GM19043 (cell line): ENCODE data around the gene XAF1.
"Not testable (repeated sequence)": the region's sequence is repeated elsewhere in the genome, so short reads cannot be mapped to it uniquely, and the experiment has no call there.

ENCODE experiments used
- ATAC-seq: cut with Tn5 transposase; IDR thresholded peaks from one replicate; pipeline ENCODE4 v1.9.1; 2021; ENCODE audit warnings: low read depth; ENCODE audit not compliant: unreplicated experiment

XAF1 gene

GRCh38 chr17:6796887-6797490 is 41.1 kb downstream of the XAF1 start:
- ATAC-seq = no peak

- ATAC-seq = no peak
Observed at GRCh38 chr17:6797718-6798351, 42.0 kb downstream of the XAF1 start.

- no peak for ATAC-seq
Observed at GRCh38 chr17:6799738-6800137, 43.9 kb downstream of the XAF1 start.

GRCh38 chr17:6800422-6801027 is 44.7 kb downstream of the XAF1 start:
- no peak for ATAC-seq

GRCh38 chr17:6811510-6811909 is 55.7 kb downstream of the XAF1 start:
- ATAC-seq = no peak

GRCh38 chr17:6812295-6812694 is 56.4 kb downstream of the XAF1 start:
- no peak for ATAC-seq

- no peak for ATAC-seq
Observed at GRCh38 chr17:6815775-6816174, 59.9 kb downstream of the XAF1 start.

GRCh38 chr17:6816368-6816767 is 60.5 kb downstream of the XAF1 start:
- ATAC-seq = not testable (repeated sequence)

- ATAC-seq = no peak
Observed at GRCh38 chr17:6818938-6819337, 63.1 kb downstream of the XAF1 start.

- no peak for ATAC-seq
Observed at GRCh38 chr17:6823011-6823442, 67.2 kb downstream of the XAF1 start.
